Adrenal gland (tissue), 5 donors: ENCODE results near the gene PCID2.

ENCODE experiments used
- POLR2A ChIP-seq, 2 donors: fragments of 450-650 bp; IDR thresholded peaks; one replicate each; pipeline ENCODE4 v1.6.1; 2017; ENCODE audit warnings: antibody characterized with exemption in 2 of 2, mild to moderate bottlenecking in 2 of 2, moderate library complexity in 1 of 2
- TF ChIP-seq, protein P1 (sequence below), 6 experiments: fragments of 450-650 bp in 4 of 6; fragments of 200-600 bp in 2 of 6; sonication (generic) in 1 of 6; IDR thresholded peaks; 1 replicate in 5 of 6; 2 replicates in 1 of 6; pipeline versions ENCODE4 v1.5.1 to v1.8.0; 2016 to 2021; ENCODE audit warnings: antibody characterized with exemption in 6 of 6, mild to moderate bottlenecking in 2 of 6, moderate library complexity in 1 of 6
- donor health status: DM: no; HTN: no; CAD: no.

DNA sequence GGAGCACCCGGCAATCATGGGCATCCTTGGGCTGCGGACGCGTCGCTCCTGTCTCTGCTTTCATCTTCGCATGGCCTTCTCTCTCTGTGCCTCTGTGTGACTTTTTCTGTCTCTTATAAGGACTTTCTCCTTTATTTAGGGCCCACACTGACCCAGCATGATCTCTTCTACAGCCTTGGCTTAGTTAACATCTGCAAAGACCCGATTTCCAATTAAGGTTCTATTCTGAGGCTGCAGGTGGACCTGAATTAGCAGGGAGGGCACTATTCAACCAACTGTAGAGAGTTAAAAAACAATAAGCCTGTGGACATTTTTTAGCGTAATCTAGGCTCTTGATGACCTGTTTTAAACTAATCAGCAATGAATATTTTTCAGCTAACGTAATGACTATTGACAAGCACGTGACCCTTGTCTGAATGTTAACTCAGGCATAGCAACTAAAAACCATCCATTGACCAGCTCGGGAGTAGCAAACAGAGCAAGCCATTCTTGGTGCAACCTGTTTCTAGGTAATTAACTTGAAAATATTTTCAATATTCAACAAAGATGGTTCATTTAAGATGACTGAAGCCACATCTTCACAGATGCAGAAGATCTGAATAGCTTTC is 70.7 kb downstream of the PCID2 start:
- TF ChIP-seq, protein P1, sequence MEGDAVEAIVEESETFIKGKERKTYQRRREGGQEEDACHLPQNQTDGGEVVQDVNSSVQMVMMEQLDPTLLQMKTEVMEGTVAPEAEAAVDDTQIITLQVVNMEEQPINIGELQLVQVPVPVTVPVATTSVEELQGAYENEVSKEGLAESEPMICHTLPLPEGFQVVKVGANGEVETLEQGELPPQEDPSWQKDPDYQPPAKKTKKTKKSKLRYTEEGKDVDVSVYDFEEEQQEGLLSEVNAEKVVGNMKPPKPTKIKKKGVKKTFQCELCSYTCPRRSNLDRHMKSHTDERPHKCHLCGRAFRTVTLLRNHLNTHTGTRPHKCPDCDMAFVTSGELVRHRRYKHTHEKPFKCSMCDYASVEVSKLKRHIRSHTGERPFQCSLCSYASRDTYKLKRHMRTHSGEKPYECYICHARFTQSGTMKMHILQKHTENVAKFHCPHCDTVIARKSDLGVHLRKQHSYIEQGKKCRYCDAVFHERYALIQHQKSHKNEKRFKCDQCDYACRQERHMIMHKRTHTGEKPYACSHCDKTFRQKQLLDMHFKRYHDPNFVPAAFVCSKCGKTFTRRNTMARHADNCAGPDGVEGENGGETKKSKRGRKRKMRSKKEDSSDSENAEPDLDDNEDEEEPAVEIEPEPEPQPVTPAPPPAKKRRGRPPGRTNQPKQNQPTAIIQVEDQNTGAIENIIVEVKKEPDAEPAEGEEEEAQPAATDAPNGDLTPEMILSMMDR (IDR thresholded peaks at IDR 0.05): no peak
- TF ChIP-seq POLR2A (IDR thresholded peaks at IDR 0.05): no peak
